HEK293 (cell line): Measurements from ENCODE around the gene CDCP1.

Experiments used
- CTCF ChIA-PET: fragments of 350-600 bp; formaldehyde crosslinking; extraction: SDS; loops from one replicate; lab custom pipeline; 2021; ENCODE audit warnings: antibody characterized with exemption; lab: Yijun Ruan, JAX
- POLR2A ChIA-PET: fragments of 300-600 bp; formaldehyde crosslinking; extraction: SDS; loops from one replicate; lab custom pipeline; 2020; ENCODE audit warnings: antibody characterized with exemption, inconsistent platforms; lab: Yijun Ruan, JAX
- H3K27ac ChIP-seq: fragments of 200-500 bp; sonication (Bioruptor generic); 2 replicates; pipeline ENCODE4 v1.5.1; 2014; ENCODE audit warnings: low read depth, low read length, control low read depth, inconsistent platforms; ENCODE audit errors: extremely low read depth
- H3K36me3 ChIP-seq, 2 experiments: fragments of 200-500 bp in 1 of 2; sonication (Bioruptor generic) in 1 of 2; 1 replicate in 1 of 2; 2 replicates in 1 of 2; pipeline ENCODE4 v1.5.1; 2014 to 2017; ENCODE audit warnings: inconsistent platforms in 2 of 2, low read length in 2 of 2; ENCODE audit not compliant: control insufficient read depth in 2 of 2, insufficient read depth in 1 of 2
- H3K4me1 ChIP-seq: fragments of 200-500 bp; sonication (Bioruptor generic); 2 replicates; pipeline ENCODE4 v1.5.1; 2014; ENCODE audit warnings: mild to moderate bottlenecking, low read length, inconsistent platforms; ENCODE audit not compliant: control insufficient read depth, insufficient read depth
- H3K4me3 ChIP-seq: 2 replicates; pipeline ENCODE4 v1.5.1; 2011; ENCODE audit warnings: low read depth, mild to moderate bottlenecking, control low read depth, low read length, moderate library complexity
- H3K9me3 ChIP-seq: fragments of 200-500 bp; sonication (Bioruptor generic); 2 replicates; pipeline ENCODE4 v1.5.1; 2014; ENCODE audit warnings: low read depth, low read length, inconsistent platforms; ENCODE audit not compliant: control insufficient read depth, insufficient read depth
- HOXA7 ChIP-seq: sonication (generic); formaldehyde crosslinking; IDR thresholded peaks from 2 replicates; pipeline ENCODE4 v1.8.1; 2022; ENCODE audit warnings: missing genetic modification reagents, borderline replicate concordance
- IKZF3 ChIP-seq: fragments of 450-650 bp; IDR thresholded peaks from 2 replicates; pipeline ENCODE4 v1.5.0; 2018; ENCODE audit warnings: missing biosample characterization, mild to moderate bottlenecking, missing genetic modification characterization, moderate library complexity
- KLF16 ChIP-seq: fragments of 450-650 bp; formaldehyde crosslinking; IDR thresholded peaks from 2 replicates; pipeline ENCODE4 v1.5.1; 2017; ENCODE audit warnings: missing biosample characterization, missing genetic modification characterization
- RBAK ChIP-seq: fragments of 450-650 bp; formaldehyde crosslinking; IDR thresholded peaks from 2 replicates; pipeline ENCODE4 v1.5.1; 2016; ENCODE audit warnings: missing biosample characterization, missing genetic modification characterization
- SALL2 ChIP-seq: fragments of 450-650 bp; formaldehyde crosslinking; IDR thresholded peaks from 2 replicates; pipeline ENCODE4 v1.5.0; 2017; ENCODE audit warnings: missing biosample characterization, mild to moderate bottlenecking, missing genetic modification characterization, borderline replicate concordance
- SCRT1 ChIP-seq: fragments of 450-650 bp; formaldehyde crosslinking; IDR thresholded peaks from 2 replicates; pipeline ENCODE4 v1.5.1; 2016; ENCODE audit warnings: missing biosample characterization, missing genetic modification characterization, borderline replicate concordance
- ZBTB11 ChIP-seq: fragments of 450-650 bp; formaldehyde crosslinking; conservative IDR thresholded peaks from 2 replicates; pipeline ENCODE4 v1.5.1; 2016; ENCODE audit warnings: low read depth, missing biosample characterization, missing genetic modification characterization
- ZBTB17 ChIP-seq: fragments of 450-650 bp; formaldehyde crosslinking; IDR thresholded peaks from 2 replicates; pipeline ENCODE4 v1.5.1; 2016; ENCODE audit warnings: missing biosample characterization, missing genetic modification characterization
- ZIC2 ChIP-seq: fragments of 450-650 bp; formaldehyde crosslinking; IDR thresholded peaks from 2 replicates; pipeline ENCODE4 v1.5.1; 2016; ENCODE audit warnings: missing biosample characterization, missing genetic modification characterization
- ZNF146 ChIP-seq: fragments of 450-650 bp; formaldehyde crosslinking; IDR thresholded peaks from 2 replicates; pipeline ENCODE4 v1.5.1; 2016; ENCODE audit warnings: missing biosample characterization, missing genetic modification characterization
- ZNF18 ChIP-seq: fragments of 450-650 bp; formaldehyde crosslinking; IDR thresholded peaks from 2 replicates; pipeline ENCODE4 v1.5.1; 2016; ENCODE audit warnings: missing biosample characterization, missing genetic modification characterization
- ZNF211 ChIP-seq: fragments of 450-650 bp; formaldehyde crosslinking; IDR thresholded peaks from 2 replicates; pipeline ENCODE4 v1.5.1; 2016; ENCODE audit warnings: low read depth, missing biosample characterization, missing genetic modification characterization
- ZNF221 ChIP-seq: fragments of 450-650 bp; formaldehyde crosslinking; IDR thresholded peaks from 2 replicates; pipeline ENCODE4 v1.5.1; 2017; ENCODE audit warnings: missing biosample characterization, missing genetic modification characterization, borderline replicate concordance
- ZNF302 ChIP-seq: fragments of 450-650 bp; formaldehyde crosslinking; IDR thresholded peaks from 2 replicates; pipeline ENCODE4 v1.5.1; 2016; ENCODE audit warnings: missing biosample characterization, missing genetic modification characterization, low read depth
- ZNF529 ChIP-seq: fragments of 450-650 bp; formaldehyde crosslinking; IDR thresholded peaks from 2 replicates; pipeline ENCODE4 v1.5.1; 2017; ENCODE audit warnings: missing genetic modification characterization, missing biosample characterization; ENCODE audit not compliant: insufficient replicate concordance
- ZNF600 ChIP-seq: fragments of 450-650 bp; formaldehyde crosslinking; IDR thresholded peaks from 2 replicates; pipeline ENCODE4 v1.5.1; 2016; ENCODE audit warnings: missing biosample characterization, missing genetic modification characterization
- ZSCAN16 ChIP-seq: fragments of 450-650 bp; formaldehyde crosslinking; IDR thresholded peaks from 2 replicates; pipeline ENCODE4 v1.5.1; 2016; ENCODE audit warnings: missing biosample characterization, missing genetic modification characterization

The CDCP1 gene

GRCh38 chr3:45145681-45146614 is at the start of gene CDCP1 (continued):
- TF ChIP-seq ZNF146 (no peak), RBAK (tag by site-specific recombination) (no peak)

- no peaks in the 10 kb centered on the region for H3K36me3 ChIP-seq
- POLR2A ChIA-PET: no interaction called here
- no peak overlapping the region for H3K4me3 ChIP-seq
- TF ChIP-seq SCRT1: no peak
- TF ChIP-seq ZBTB11 (tag by site-specific recombination): no peak
- no peak for TF ChIP-seq KLF16 (tag by site-specific recombination)
- no peak for TF ChIP-seq ZNF18 (tag by site-specific recombination)
- TF ChIP-seq, all 188 proteins: peak for 0
- Histone ChIP-seq H3K27ac (no peak overlapping the region), H3K4me1 (no peaks in the 10 kb centered on the region), H3K9me3 (no peaks in the 10 kb centered on the region)
- CTCF ChIA-PET: interaction anchor here (0.6 to 1.2 kb wide), 3 partner anchors 15 to 464 kb away, joined by 3 to 4 read pairs (median 3); no protein-coding TSS in a partner anchor
Measured at GRCh38 chr3:45194791-45195190, 48.6 kb upstream of the CDCP1 start.

- CTCF ChIA-PET: interaction anchor here (0.6 kb wide), 1 partner anchor 148 kb away, joined by 3 read pairs; no protein-coding TSS in a partner anchor
- Histone ChIP-seq H3K4me3 (no peak overlapping the region), H3K36me3 (no peaks in the 10 kb centered on the region), H3K27ac (no peak overlapping the region), H3K9me3 (no peaks in the 10 kb centered on the region), H3K4me1 (no peaks in the 10 kb centered on the region)
- TF ChIP-seq ZNF600 (tag by site-specific recombination) (no peak), ZNF529 (tag by site-specific recombination) (no peak), KLF16 (tag by site-specific recombination) (no peak), ZNF221 (tag by site-specific recombination) (no peak), ZIC2 (no peak), SALL2 (tag by site-specific recombination) (no peak), ZBTB17 (tag by site-specific recombination) (no peak), ZNF302 (tag by site-specific recombination) (no peak), ZSCAN16 (tag by site-specific recombination) (no peak), IKZF3 (tag by site-specific recombination) (no peak), HOXA7 (CRISPR knock-in tag) (no peak), ZNF211 (tag by site-specific recombination) (no peak)
- POLR2A ChIA-PET: no interaction called here
Measured at GRCh38 chr3:45191924-45192417, 45.8 kb upstream of the CDCP1 start.
